GM19452 (cell line): ENCODE measurements around the gene RCN1.
"Not testable (repeated sequence)": the region's sequence is repeated elsewhere in the genome, so short reads cannot be mapped to it uniquely, and the experiment has no call there.

Experiments used
- ATAC-seq: cut with Tn5 transposase; IDR thresholded peaks from one replicate; pipeline ENCODE4 v1.9.1; 2021; ENCODE audit not compliant: unreplicated experiment

The RCN1 gene

DNA sequence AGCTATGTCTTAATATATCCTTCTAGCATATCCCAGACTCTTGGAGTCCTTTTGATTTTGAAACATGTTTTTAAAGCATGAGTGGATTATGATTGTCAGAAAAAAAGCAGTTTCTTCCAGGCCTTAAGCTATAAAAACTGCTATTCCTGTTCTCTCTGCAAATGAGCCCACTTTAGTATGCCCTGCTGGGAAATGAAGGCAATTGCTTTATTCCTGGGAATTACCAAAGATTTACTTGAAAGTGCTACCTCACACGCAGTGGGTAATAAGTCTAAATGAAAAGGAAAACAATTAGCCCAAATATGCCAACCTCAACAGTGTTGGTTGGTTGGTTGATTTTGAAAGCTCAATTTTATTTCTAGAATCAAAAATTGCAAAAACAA lies 17.2 kb upstream of the RCN1 start:
- no peak for ATAC-seq

DNA sequence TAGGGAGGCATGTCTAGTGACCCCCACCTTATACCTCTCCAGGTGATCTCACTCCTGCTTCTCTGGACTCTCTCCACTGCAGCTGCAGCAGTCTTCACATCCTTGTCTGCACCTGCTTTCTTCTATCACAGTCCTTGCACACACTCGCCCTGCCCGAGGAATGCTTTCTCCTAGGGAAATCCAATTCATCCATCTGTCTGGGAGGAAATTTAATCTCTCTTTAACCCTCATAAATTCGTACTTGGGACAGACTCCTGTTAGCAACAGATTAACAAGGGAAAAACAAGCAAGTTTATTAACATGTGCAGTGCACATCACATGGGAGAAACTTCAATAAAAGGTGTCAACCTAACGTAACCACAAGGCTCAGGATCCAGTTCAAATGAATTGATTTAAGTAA lies 11.3 kb upstream of the RCN1 start:
- no peak for ATAC-seq

DNA sequence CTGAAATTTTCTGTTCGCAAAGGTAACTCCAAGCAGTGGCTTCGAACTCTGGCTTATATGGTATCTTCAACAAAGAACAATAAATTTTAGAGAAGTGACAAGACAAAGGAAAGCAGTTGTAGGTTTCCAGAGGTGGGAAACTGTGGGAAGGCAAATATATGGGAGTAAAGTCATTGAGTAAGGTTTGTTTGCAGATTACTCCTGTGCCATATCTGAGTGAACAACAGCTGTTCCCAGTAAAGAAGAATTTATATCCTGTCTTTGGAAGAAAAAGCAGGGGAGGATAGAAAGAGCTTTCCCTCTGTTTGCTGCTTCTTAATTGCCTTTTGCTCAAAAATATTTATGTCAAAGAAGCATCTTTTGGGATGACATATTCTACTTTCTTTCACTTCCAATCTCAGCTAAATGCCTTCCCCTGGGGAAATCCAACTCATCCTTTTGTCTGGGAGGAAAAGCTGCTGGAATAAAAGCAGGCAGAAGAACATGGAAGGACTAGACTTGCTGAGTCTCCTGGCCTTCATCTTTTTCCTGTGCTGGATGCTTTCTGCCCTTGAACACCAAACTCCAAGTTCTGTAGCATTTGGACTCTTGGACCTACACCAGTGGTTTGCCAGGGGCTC lies 10.4 kb upstream of the RCN1 start:
- ATAC-seq, result no peak

DNA sequence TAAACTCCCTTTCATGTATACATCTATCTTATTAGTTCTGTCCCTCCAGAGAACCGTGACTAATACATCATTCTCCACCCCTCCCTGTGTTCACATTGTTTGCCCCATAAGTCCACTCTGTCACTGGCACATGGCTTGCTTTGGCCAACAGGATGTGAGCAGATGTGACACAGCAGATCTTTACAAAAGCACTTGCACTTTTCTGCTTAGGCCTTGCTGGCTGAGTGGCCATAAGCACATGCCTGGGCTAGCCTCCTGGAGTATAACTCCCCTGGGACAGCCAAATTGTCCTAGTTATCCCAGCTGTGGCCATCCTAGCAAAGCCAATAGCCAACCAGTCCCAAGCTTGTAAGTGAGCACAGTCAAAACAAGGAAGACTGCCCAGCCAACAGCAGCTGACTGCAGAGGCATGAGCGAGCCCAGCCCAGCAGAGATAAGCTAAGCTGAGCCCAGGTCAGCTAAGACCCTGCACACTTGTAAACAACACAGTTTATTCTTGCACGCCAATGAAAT lies 9.7 kb upstream of the RCN1 start:
- ATAC-seq, result peak; percentile 64

DNA sequence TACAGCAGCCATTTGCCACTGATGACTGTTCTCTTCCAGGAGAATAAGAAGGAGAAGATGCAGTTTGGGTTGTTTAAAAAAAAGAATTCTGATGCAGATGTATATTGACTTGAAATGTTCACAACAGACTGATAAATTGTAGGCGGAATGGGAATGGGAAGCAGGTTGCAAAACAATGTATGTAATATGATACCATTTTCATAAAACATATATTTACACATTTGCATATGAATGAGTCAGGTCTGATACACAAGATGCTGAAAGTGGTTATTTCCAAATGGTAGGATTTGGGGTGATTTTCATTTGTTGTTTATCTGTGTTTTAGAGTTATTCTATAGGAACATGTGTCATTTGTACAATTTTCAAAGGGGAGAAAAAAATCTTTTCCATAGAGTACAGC lies 9.0 kb upstream of the RCN1 start:
- no peak for ATAC-seq

DNA sequence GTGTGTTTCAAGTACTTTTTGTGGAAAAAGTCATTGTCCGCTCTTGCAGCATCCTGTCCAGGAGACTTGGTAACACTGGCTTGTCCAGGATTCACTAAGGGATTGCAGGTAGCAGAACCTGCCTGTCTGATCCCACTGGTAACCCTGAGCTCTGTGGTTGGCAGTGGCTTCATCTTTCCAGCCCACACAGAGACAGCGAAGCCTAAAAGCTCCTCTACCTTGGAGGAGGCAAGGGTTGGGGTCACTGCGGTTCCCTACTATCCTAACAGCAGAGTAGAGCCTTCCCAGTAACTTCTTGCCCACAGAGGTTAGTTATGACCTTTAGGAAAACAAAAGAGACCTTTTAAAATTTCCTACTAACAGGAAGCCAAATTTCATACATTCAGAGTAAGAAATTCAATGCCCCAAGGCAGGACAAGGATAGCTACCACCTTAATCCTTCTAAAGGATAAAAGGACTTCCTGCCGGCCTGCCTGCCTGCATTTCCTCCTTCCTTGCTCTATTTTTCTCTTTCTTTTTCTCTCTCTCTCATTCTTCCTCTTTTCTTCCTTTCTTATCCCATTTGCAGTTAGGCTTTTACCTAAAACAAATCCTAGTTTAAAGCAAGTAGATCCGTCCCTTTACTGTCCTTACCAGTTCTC lies 8.4 kb upstream of the RCN1 start:
- no peak for ATAC-seq

DNA sequence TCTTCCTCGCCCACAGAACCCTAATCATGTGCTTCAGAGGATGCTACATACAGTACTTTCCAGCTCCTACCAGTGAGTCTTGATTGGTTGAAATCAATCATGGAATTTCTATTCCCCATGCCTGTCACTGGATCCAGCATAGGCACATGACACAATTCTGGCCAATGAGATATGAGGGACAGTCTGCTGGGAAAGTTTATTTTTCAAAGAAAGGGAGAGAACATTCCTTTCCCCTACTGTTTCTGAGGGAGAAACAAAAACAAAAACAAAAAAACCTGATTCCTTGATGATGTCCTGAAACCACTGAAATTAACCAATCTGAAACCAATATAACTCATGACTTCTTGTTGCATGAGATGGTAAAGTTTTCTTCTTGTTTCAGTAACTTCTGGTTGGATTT lies 3.3 kb upstream of the RCN1 start:
- ATAC-seq, result no peak

DNA sequence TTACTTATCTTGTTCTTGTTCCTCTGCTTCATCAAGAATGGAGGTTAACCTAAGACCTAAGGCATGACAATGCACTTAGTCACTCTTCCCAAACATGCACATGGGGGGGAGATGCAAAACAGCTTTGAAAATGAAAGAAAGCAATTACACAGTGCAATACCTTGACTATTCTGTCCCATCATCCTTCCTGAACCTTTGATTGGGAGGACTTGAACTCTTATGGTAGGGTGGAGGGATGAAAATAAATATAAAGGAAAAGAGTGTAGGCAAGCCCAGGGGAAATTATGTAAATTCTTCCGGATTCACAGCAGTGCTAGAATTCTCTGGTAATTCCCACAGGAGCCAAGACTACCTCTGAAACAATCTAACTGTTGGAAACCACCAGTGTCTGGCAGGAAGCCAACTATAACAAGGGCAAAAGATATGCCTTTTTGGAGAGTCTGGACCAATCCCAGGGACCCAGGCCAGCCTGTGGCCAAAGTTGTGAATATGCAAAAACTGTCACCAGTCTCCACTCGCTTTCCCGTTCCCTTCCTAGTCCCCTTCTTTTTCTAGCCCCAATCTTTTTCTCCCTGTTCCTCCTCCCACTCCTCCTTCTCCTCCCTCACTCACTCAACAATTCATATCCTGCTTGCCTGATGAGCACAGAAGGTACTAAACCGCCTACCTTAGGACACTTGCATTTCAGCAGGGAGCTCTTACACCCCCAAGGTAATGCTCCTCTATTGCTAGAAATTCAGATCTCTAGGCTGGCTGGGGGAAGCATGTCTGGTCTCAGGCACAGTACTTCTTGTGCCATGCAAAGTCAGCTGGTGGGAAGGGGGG lies 2.5 kb upstream of the RCN1 start:
- ATAC-seq, result peak; percentile 27

DNA sequence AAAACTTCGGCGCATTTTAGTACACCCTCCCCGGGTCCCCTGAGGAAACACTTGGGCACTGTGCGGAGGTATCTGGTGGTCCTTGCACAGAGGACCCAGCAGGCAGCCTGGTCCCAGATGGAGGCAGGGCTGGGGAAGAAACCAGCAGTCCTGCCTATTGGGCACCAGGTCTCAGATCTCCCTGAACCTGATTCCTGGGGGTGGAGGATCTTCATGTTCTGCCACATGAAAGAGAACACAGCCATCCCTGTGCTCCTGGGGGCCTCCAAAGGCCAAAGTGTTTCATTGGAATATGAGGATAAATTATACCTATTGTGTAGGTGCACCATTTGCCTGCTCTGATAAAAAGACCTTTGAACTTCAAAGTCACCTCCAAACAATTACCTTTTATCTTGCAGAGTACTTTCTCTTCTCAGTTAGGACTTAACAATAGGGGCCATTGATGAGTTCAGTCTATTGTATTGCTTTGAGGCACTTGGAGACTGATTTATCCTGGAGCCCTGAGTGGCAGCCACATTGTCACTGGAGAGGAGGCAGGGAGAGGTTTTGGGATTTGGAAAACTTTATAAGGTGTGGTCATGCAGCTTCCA lies 1.8 kb downstream of the RCN1 start:
- no peak for ATAC-seq

DNA sequence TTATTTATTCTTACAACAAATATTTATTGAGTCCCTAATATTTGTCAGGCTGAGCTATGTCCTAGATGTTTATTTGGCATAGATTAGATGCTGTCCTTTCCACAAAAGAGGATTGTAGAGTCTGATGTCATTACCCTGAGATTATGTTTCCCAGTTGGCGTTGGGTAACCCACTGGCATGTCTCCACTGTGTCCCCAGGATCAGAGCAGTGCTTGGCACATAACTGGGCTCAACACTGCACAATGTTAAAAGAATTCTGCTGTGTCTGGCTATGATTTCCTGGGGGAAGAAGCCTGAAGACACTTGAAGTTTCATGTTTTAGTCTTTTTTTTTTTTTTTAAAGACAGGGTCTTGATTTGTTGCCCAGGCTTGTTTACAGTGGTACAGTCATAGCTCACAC lies 4.0 kb downstream of the RCN1 start:
- no peak for ATAC-seq

DNA sequence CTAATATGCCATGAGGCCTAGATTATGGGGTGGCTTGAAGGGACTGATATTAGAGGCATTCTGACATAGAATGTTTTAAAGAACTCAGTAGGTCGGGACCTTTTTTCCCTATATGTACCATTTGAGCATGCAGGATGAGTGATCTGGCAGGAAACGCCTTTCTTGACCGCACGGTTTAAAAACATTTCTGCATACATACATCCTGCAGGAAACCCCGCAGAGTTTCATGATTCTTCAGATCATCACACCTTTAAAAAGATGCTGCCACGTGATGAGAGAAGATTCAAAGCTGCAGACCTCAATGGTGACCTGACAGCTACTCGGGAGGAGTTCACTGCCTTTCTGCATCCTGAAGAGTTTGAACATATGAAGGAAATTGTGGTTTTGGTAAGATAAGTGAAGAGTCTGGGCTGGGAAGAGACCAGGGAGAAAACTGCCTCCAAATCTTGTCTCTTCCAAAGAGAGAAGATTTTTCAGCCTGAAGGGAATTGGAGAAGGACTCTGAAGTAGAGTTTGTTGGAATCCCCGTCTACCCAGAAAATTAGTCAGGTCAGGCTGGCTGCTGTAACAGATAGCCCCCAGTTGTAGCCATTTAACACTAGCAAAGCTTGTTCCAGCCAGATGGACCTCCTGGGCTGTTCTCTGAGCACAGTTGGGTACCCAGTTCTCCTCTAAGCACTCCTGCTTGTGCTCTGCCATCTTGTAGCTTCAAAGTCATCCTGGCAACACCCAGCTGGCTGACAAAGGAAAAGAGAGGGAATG lies 7.4 kb downstream of the RCN1 start:
- ATAC-seq, result no peak

DNA sequence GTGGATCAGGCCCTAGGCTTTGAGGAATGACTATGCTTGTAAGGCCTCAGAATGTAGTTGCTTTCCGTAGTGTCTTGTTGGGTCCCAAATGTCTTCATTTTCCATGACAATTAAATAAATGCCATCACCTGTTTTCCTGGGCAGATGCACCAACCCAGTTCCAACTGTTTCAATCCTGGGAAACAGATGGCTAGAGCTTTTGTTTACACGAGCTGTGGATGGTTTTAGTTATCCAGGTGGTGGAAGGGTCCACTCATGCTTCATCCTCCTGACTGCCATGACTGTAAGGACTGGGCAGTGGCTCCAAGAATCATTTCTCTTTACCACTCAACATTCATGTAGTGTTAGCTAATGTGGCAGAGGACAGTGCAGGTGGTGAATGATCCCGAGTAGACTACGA lies 8.6 kb downstream of the RCN1 start:
- ATAC-seq, result no peak

DNA sequence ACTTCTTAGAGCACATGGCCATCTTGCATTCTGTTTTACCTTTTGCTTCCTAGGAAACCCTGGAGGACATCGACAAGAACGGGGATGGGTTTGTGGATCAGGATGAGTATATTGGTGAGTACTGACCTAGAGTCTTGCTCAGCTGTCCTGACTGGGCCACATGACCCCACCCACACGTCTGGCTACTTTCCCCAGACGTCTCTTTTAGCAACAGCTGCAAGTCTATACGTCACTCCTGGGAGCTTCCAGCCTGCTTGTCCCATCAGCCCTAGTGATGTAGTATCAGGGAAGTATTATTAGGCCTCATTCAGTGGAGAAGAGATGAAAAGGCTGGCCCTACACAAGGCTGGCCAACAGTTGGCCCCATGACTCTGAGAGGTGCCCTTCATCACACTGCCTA lies 9.6 kb downstream of the RCN1 start:
- no peak for ATAC-seq

DNA sequence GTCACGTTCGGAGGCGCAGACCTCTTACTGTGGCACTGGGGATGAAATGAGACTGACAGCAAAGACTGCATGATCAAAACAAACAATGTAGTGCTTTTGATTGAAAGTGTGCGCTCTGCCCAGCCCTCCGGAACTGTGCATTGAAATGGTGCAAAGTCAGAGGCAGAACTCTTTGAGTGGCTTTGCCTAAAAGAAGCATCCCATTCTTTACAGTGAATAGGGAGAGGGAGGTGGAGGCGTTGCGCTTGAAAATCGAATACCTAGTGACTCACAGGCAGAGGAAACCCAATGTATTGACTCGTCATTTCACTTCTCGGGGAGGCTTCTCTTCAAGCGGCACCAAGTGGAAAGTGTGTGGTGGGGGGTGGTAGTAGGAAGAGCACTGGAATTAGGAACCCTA lies 10.9 kb downstream of the RCN1 start:
- no peak for ATAC-seq

DNA sequence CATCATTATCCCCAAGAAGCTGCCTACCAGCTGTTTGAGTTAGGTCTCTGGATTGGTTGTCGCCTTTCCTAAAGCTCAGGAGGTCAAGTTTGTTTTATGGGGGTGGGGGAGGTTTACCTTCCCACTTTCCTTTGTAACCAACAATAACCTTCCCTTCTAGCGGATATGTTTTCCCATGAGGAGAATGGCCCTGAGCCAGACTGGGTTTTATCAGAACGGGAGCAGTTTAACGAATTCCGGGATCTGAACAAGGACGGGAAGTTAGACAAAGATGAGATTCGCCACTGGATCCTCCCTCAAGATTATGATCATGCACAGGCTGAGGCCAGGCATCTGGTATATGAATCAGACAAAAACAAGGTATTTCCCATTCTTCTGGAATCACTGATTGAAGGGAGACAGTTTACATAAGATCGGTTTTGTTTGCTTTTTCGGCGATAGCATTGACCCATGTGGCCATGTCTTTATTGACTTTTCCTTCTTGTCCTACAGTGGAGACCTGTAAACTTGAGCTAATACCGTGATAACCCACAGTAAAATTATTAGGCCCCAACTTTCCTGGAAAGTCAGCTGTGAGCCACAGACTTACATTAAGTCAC lies 12.3 kb downstream of the RCN1 start:
- not testable (repeated sequence) for ATAC-seq

DNA sequence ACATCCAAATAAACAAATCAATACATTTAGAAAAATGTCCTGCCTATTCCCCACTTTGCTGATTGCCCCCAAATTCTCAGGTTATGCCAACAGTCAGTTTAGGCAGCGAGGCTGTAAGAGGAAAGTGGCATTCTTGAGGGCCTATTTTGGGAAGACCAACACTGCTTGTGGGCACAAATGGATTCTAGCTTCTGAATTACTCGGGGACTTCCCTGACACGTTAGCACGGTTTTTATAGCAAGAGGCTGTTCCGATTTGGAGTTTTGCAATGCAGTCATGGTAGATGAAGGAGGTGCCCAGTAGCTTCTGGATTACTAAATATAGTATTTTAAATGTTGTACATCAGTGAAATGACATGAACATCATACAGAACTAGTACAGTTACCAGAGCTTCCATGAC lies 13.1 kb downstream of the RCN1 start:
- ATAC-seq, result no peak

DNA sequence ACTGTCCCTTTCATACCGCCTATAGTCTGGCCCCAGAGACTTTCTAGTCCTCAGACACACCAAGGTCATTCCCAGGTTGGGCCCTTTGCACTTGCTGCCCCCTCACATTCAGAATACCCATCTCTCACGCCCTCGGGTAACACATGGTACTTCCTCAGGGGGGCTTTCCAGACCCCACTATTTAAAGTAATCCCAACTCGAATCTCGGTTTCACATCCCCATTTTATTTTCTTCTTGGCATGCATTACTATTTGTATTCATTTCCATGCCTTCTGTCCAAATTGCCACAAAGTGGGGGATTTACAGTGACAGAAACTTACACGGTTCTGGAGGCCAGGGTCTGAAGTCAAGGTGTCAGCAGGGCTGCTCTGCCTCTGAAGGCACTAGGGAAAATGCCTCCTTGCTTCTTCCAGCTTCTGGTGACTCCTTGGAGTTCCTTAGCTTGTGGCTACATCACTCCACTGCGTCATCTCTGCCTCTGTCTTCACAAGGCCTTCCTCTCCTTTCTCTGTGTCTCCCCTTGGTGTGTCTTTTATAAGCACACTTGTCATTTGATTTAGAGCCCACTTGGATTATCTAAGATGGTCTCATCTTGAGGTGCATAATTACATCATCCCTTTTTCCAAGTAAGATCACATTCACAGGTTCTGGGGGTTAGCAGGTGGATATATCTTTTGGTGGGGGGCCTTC lies 15.1 kb downstream of the RCN1 start:
- ATAC-seq, result peak; percentile 79

DNA sequence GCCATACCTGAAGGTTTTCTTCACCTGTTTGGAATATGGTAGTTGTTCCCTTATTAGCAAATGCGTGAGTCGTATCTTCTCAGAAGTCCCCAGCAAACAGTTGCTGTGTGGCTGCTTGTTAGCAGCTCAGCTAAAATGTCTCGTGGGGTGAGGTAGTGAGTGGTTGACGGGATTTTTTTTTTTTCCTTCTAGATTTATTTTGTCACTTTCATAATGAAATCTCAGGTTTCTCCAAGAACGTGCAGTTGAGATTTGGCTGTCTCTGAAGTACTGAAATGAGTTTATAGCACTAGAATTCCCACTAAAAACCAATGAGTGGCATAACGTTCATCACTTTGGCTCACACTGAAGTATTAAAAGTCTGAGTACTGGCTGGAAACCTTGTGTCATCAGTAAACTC lies 16.8 kb downstream of the RCN1 start:
- no peak for ATAC-seq

DNA sequence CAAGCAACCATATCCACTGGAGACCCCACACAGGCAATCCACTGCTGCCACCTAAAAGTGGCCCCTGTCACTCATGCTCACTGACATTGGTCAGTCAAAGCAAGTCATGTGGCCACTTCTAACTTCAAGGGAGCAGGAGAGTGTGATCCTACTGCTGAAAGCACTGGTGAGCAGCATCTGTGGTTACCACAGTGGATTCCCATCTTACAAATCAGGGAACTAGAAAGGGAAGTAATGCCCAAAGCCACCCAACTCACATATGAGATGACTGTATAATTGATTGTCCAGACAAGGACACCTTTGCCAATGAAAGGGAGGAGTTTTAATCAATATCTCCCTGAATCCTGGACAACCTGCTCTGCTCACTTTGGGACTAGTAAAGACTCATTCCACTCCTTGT lies 17.7 kb downstream of the RCN1 start:
- no peak for ATAC-seq

DNA sequence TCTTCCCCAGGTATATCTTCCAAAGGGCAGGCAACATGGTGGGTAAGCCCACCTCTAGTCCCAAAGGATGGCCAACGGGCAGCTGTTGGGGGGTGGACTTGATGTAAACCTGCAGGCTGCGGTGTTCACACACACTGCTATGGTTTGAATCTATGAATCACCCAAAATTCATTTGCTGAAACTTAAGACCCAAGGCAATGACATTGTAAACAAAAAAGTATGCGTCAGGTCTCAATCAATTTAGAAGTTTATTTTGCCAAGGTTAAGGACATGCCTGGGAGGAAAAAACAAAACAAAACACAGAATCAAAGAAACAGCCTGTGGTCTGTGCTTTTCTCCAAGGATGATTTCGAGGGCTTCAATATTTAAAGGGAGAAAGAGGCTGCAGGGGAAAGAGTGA lies 18.3 kb downstream of the RCN1 start:
- no peak for ATAC-seq
